Measurements from ENCODE around the gene NEUROG2.
"Not testable (repeated sequence)": the region's sequence is repeated elsewhere in the genome, so short reads cannot be mapped to it uniquely, and the experiment has no call there.

NEUROG2 gene

GRCh38 chr4:112515198-112516065 lies 548 bp downstream of the NEUROG2 start:
- Mint-ChIP-seq H3K4me1 (ENCODE audit: low read depth) (peaks cover 47% of the 10 kb centered on the region), H3K4me3 (peak overlapping the region; percentile 92), H3K27me3 (peaks cover 70% of the 10 kb centered on the region), H3K9me3 (ENCODE audit: low read depth) (peaks cover 14% of the 10 kb centered on the region), H3K36me3 (peaks cover 3% of the 10 kb centered on the region), H3K27ac (no peak overlapping the region)

- H3K27ac Mint-ChIP-seq = no peak overlapping the region
- H3K27me3 Mint-ChIP-seq = peaks cover 67% of the 10 kb centered on the region
Measured at GRCh38 chr4:112514647-112515197, 1.3 kb downstream of the NEUROG2 start.

GRCh38 chr4:112513971-112514646 lies 1.9 kb downstream of the NEUROG2 start:
- peaks cover 55% of the 10 kb centered on the region for H3K4me1 Mint-ChIP-seq (ENCODE audit: low read depth)
- peaks cover 8% of the 10 kb centered on the region for H3K9me3 Mint-ChIP-seq (ENCODE audit: low read depth)
- no peak overlapping the region for H3K27ac Mint-ChIP-seq
- peaks cover 3% of the 10 kb centered on the region for H3K36me3 Mint-ChIP-seq
- H3K27me3 Mint-ChIP-seq = peaks cover 67% of the 10 kb centered on the region
- H3K4me3 Mint-ChIP-seq = peak overlapping the region; percentile 81

More at GRCh38 chr4:112514647-112515197, 1.3 kb downstream of the NEUROG2 start:
- Mint-ChIP-seq H3K4me3 (peak overlapping the region; percentile 81), H3K4me1 (ENCODE audit: low read depth) (peaks cover 49% of the 10 kb centered on the region), H3K9me3 (ENCODE audit: low read depth) (peaks cover 12% of the 10 kb centered on the region), H3K36me3 (peaks cover 3% of the 10 kb centered on the region)

GRCh38 chr4:112511803-112512118 lies 4.2 kb downstream of the NEUROG2 start:
- Mint-ChIP-seq H3K9me3 (ENCODE audit: low read depth) (peaks cover 8% of the 10 kb centered on the region), H3K27ac (peak overlapping the region; percentile 18), H3K4me3 (peak overlapping the region; percentile 3), H3K4me1 (ENCODE audit: low read depth) (peaks cover 46% of the 10 kb centered on the region), H3K36me3 (peaks cover 3% of the 10 kb centered on the region), H3K27me3 (peaks cover 61% of the 10 kb centered on the region)

- Mint-ChIP-seq H3K27ac (peak overlapping the region; percentile 18), H3K36me3 (peaks cover 3% of the 10 kb centered on the region), H3K27me3 (peaks cover 62% of the 10 kb centered on the region), H3K4me3 (peak overlapping the region; percentile 74), H3K9me3 (ENCODE audit: low read depth) (peaks cover 8% of the 10 kb centered on the region), H3K4me1 (ENCODE audit: low read depth) (peaks cover 42% of the 10 kb centered on the region)
Measured at GRCh38 chr4:112511093-112511802, 4.7 kb downstream of the NEUROG2 start.

GRCh38 chr4:112510291-112511092 lies 5.5 kb downstream of the NEUROG2 start:
- H3K27me3 Mint-ChIP-seq = peaks cover 65% of the 10 kb centered on the region
- peaks cover 41% of the 10 kb centered on the region for H3K4me1 Mint-ChIP-seq (ENCODE audit: low read depth)
- H3K9me3 Mint-ChIP-seq (ENCODE audit: low read depth) = peaks cover 8% of the 10 kb centered on the region
- H3K36me3 Mint-ChIP-seq = peaks cover 3% of the 10 kb centered on the region
- H3K4me3 Mint-ChIP-seq = peak overlapping the region; percentile 73
- no peak overlapping the region for H3K27ac Mint-ChIP-seq

GRCh38 chr4:112509243-112510141 lies 6.5 kb downstream of the NEUROG2 start:
- Mint-ChIP-seq H3K27ac (no peak overlapping the region), H3K4me1 (ENCODE audit: low read depth) (peaks cover 35% of the 10 kb centered on the region), H3K9me3 (ENCODE audit: low read depth) (peaks cover 8% of the 10 kb centered on the region), H3K27me3 (peaks cover 63% of the 10 kb centered on the region), H3K36me3 (peaks cover 3% of the 10 kb centered on the region), H3K4me3 (peak overlapping the region; percentile 68)

GRCh38 chr4:112508356-112508755 lies 7.6 kb downstream of the NEUROG2 start:
- peak overlapping the region; percentile 25 for H3K4me3 Mint-ChIP-seq
- H3K27me3 Mint-ChIP-seq = peaks cover 55% of the 10 kb centered on the region
- no peak overlapping the region for H3K27ac Mint-ChIP-seq
- peaks cover 28% of the 10 kb centered on the region for H3K4me1 Mint-ChIP-seq (ENCODE audit: low read depth)
- H3K9me3 Mint-ChIP-seq (ENCODE audit: low read depth) = peaks cover 8% of the 10 kb centered on the region
- H3K36me3 Mint-ChIP-seq = peaks cover 3% of the 10 kb centered on the region

GRCh38 chr4:112504807-112505206 lies 11.2 kb downstream of the NEUROG2 start:
- peaks cover 38% of the 10 kb centered on the region for H3K27me3 Mint-ChIP-seq
- H3K4me3 Mint-ChIP-seq = no peak overlapping the region
- H3K9me3 Mint-ChIP-seq (ENCODE audit: low read depth) = no peaks in the 10 kb centered on the region
- no peak overlapping the region for H3K27ac Mint-ChIP-seq
- H3K36me3 Mint-ChIP-seq = no peaks in the 10 kb centered on the region
- peaks cover 13% of the 10 kb centered on the region for H3K4me1 Mint-ChIP-seq (ENCODE audit: low read depth)

GRCh38 chr4:112502871-112503270 lies 13.1 kb downstream of the NEUROG2 start:
- H3K4me3 Mint-ChIP-seq = no peak overlapping the region
- H3K9me3 Mint-ChIP-seq (ENCODE audit: low read depth) = no peaks in the 10 kb centered on the region
- peaks cover 30% of the 10 kb centered on the region for H3K27me3 Mint-ChIP-seq
- no peak overlapping the region for H3K27ac Mint-ChIP-seq
- no peaks in the 10 kb centered on the region for H3K4me1 Mint-ChIP-seq (ENCODE audit: low read depth)
- no peaks in the 10 kb centered on the region for H3K36me3 Mint-ChIP-seq

- H3K9me3 Mint-ChIP-seq (ENCODE audit: low read depth) = peaks cover 16% of the 10 kb centered on the region
- H3K4me3 Mint-ChIP-seq = no peak overlapping the region
- peaks cover 7% of the 10 kb centered on the region for H3K36me3 Mint-ChIP-seq
- H3K4me1 Mint-ChIP-seq (ENCODE audit: low read depth) = no peaks in the 10 kb centered on the region
- no peak overlapping the region for H3K27ac Mint-ChIP-seq
- peaks cover 12% of the 10 kb centered on the region for H3K27me3 Mint-ChIP-seq
Measured at GRCh38 chr4:112492321-112492720, 23.7 kb downstream of the NEUROG2 start.

- H3K4me3 Mint-ChIP-seq; H3K36me3 Mint-ChIP-seq; H3K27ac Mint-ChIP-seq; H3K4me1 Mint-ChIP-seq (ENCODE audit: low read depth): not testable (repeated sequence)
- Mint-ChIP-seq H3K9me3 (ENCODE audit: low read depth) (peaks cover 16% of the 10 kb centered on the region), H3K27me3 (peaks cover 16% of the 10 kb centered on the region)
Measured at GRCh38 chr4:112490808-112491207, 25.2 kb downstream of the NEUROG2 start.

- Mint-ChIP-seq H3K4me1 (ENCODE audit: low read depth) (no peaks in the 10 kb centered on the region), H3K27ac (no peak overlapping the region), H3K4me3 (no peak overlapping the region), H3K27me3 (peaks cover 13% of the 10 kb centered on the region), H3K36me3 (peaks cover 11% of the 10 kb centered on the region), H3K9me3 (ENCODE audit: low read depth) (peaks cover 14% of the 10 kb centered on the region)
Measured at GRCh38 chr4:112485930-112486329, 30.1 kb downstream of the NEUROG2 start.
